ENCODE results near the gene KRTAP6-1. TPM values are rescaled to one million over a fixed set of nuclear protein-coding genes. Genes with fewer than 3 reads are reported as not detected.

Gene KRTAP6-1
- total RNA-seq, 2 experiments from 2014 or later: not detected

Other genes with a start within 250 kb of the KRTAP6-1 start
- not detected for gene KRTAP13-2, start 241.7 kb downstream of the KRTAP6-1 start, total RNA-seq
- not detected for gene KRTAP13-1, start 217.9 kb downstream of the KRTAP6-1 start, total RNA-seq
- not detected for gene KRTAP13-3, start 188.0 kb downstream of the KRTAP6-1 start, total RNA-seq
- gene KRTAP13-4, start 183.7 kb downstream of the KRTAP6-1 start, total RNA-seq: not detected
- not detected for gene KRTAP15-1, start 173.7 kb downstream of the KRTAP6-1 start, total RNA-seq
- not detected for gene KRTAP19-1, start 133.6 kb downstream of the KRTAP6-1 start, total RNA-seq
- gene KRTAP19-2, start 126.5 kb downstream of the KRTAP6-1 start, total RNA-seq: not detected
- gene KRTAP19-3, start 121.9 kb downstream of the KRTAP6-1 start, total RNA-seq: not detected
- not detected for gene KRTAP19-4, start 116.8 kb downstream of the KRTAP6-1 start, total RNA-seq
- gene KRTAP19-5, start 111.8 kb downstream of the KRTAP6-1 start, total RNA-seq: not detected
- not detected for gene KRTAP19-6, start 72.1 kb downstream of the KRTAP6-1 start, total RNA-seq
- gene KRTAP19-7, start 52.6 kb downstream of the KRTAP6-1 start, total RNA-seq: not detected
- gene KRTAP22-2, start 23.5 kb downstream of the KRTAP6-1 start, total RNA-seq: not detected
- gene KRTAP6-3, start 21.5 kb downstream of the KRTAP6-1 start, total RNA-seq: not detected
- gene KRTAP6-2, start 15.0 kb downstream of the KRTAP6-1 start, total RNA-seq: not detected
- gene KRTAP22-1, start 12.8 kb downstream of the KRTAP6-1 start, total RNA-seq: not detected
- not detected for gene KRTAP20-1, start 2.5 kb upstream of the KRTAP6-1 start, total RNA-seq
- gene KRTAP20-4, start 6.7 kb upstream of the KRTAP6-1 start, total RNA-seq: not detected
- gene KRTAP20-2, start 21.3 kb upstream of the KRTAP6-1 start, total RNA-seq: not detected
- not detected for gene KRTAP20-3, start 28.9 kb upstream of the KRTAP6-1 start, total RNA-seq
- gene KRTAP21-3, start 104.8 kb upstream of the KRTAP6-1 start, total RNA-seq: not detected
- gene KRTAP21-2, start 133.3 kb upstream of the KRTAP6-1 start, total RNA-seq: not detected
- not detected for gene KRTAP21-1, start 141.5 kb upstream of the KRTAP6-1 start, total RNA-seq
- gene KRTAP8-1, start 199.3 kb upstream of the KRTAP6-1 start, total RNA-seq: not detected
- not detected for gene KRTAP7-1, start 215.8 kb upstream of the KRTAP6-1 start, total RNA-seq